ENCODE data around the gene KLF2.

The KLF2 gene

GRCh38 chr19:16365300-16365996, 40.8 kb downstream of the KLF2 start:
- no peak for DNase-seq

GRCh38 chr19:16366056-16366432, 41.4 kb downstream of the KLF2 start:
- DNase-seq = no peak

- no peak for DNase-seq
Observed at GRCh38 chr19:16366433-16367260, 42.0 kb downstream of the KLF2 start.

GRCh38 chr19:16367261-16367683, 42.6 kb downstream of the KLF2 start:
- no peak for DNase-seq

- DNase-seq = no peak
Observed at GRCh38 chr19:16368385-16369305, 44.0 kb downstream of the KLF2 start.

- no peak for DNase-seq
Observed at GRCh38 chr19:16369306-16369663, 44.7 kb downstream of the KLF2 start.

- no peak for DNase-seq
Observed at GRCh38 chr19:16369664-16370576, 45.3 kb downstream of the KLF2 start.

GRCh38 chr19:16370641-16371391, 46.2 kb downstream of the KLF2 start:
- DNase-seq = no peak

- DNase-seq = no peak
Observed at GRCh38 chr19:16371540-16371986, 46.9 kb downstream of the KLF2 start.

GRCh38 chr19:16372065-16372915, 47.7 kb downstream of the KLF2 start:
- DNase-seq = no peak

GRCh38 chr19:16373079-16373478, 48.5 kb downstream of the KLF2 start:
- DNase-seq = no peak

GRCh38 chr19:16373532-16373931, 48.9 kb downstream of the KLF2 start:
- no peak for DNase-seq

GRCh38 chr19:16373989-16374388, 49.4 kb downstream of the KLF2 start:
- DNase-seq = no peak

GRCh38 chr19:16374436-16374835, 49.8 kb downstream of the KLF2 start:
- no peak for DNase-seq

GRCh38 chr19:16375157-16375935, 50.7 kb downstream of the KLF2 start:
- no peak for DNase-seq

- no peak for DNase-seq
Observed at GRCh38 chr19:16375936-16376185, 51.2 kb downstream of the KLF2 start.

- DNase-seq = no peak
Observed at GRCh38 chr19:16376241-16376640, 51.6 kb downstream of the KLF2 start.

GRCh38 chr19:16376649-16377048, 52.0 kb downstream of the KLF2 start:
- no peak for DNase-seq

GRCh38 chr19:16377521-16377920, 52.9 kb downstream of the KLF2 start:
- no peak for DNase-seq
